ENCODE measurements around the gene NHSL2. TPM values are rescaled to one million over a fixed set of nuclear protein-coding genes. Genes with fewer than 3 reads are reported as not detected.

The NHSL2 gene
- total and polyA plus RNA-seq, 2 experiments from 2014 or later: 4.7 to 9.5 TPM

DNA sequence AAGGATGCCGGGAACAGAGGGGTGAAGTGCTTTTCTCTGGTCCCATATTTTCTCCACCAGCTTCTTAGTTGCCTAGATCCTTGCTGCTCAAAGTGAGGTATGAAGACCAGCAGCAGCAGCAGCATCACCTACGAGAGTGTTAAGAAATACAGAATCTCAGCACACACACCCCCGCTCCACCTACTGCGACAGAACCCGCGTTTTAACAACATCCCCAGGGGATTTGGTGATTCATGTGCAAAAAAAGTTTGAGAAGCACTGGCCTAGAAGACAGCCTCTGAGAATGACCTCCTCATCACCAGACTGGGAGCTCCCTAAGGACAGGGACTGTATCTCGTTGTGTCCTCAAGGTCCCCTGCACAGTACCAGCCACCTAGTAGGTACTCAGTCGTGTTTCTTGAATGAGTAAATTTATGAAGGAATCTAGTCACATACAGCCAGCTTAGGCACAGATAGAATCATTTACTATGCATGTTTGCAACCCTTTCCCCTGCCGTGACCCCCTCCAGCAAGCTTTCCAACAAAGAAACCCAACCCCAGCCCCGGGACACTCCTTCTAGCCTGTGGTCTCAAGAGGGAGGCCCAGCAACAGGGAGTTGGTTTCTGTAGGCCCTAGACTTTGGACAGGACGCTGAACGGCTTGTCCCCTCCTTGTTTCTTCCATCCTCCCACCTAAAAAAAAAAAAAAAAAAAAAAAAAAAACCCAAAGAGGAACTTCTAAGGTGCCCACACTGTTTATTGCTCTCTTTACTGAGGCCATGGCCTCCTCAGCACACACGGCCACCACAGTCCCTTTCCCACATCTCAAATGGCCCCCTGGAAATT is 199.6 kb downstream of the NHSL2 start:
- Histone ChIP-seq H3K27ac (ENCODE audit: low read depth) (no peak overlapping the region), H3K9me2 (ENCODE audit: insufficient read depth) (no peaks in the 10 kb centered on the region), H3K4me2 (0 out of 2 replicates have a peak overlapping the region, but pooled peaks have one; percentile 10), H3K4me3 (no peak overlapping the region), H3F3A (replicated peaks; ENCODE audit: low read depth) (no peaks in the 10 kb centered on the region), H3K36me3 (ENCODE audit: insufficient read depth) (no peaks in the 10 kb centered on the region), H3K79me2 (replicated peaks; ENCODE audit: insufficient read depth) (no peaks in the 10 kb centered on the region), H4K20me1 (replicated peaks; ENCODE audit: insufficient read depth) (no peaks in the 10 kb centered on the region), H3K27me3 (ENCODE audit: insufficient read depth) (no peaks in the 10 kb centered on the region), H2AFZ (no peak overlapping the region), H3K4me1 (ENCODE audit: insufficient read depth) (no peaks in the 10 kb centered on the region)
- H3K4me1 Mint-ChIP-seq: peaks cover 30% of the 10 kb centered on the region
- H3K36me3 Mint-ChIP-seq (ENCODE audit: low read depth): no peaks in the 10 kb centered on the region
- peaks cover 3% of the 10 kb centered on the region for H3K27me3 Mint-ChIP-seq (ENCODE audit: insufficient read depth, low read depth, poor library complexity)
- ATAC-seq (peak; percentile 48; the same call in 2 of the 3 replicates), DNase-seq (ENCODE audit: low spot score) (no peak)
- TF ChIP-seq, protein P1, sequence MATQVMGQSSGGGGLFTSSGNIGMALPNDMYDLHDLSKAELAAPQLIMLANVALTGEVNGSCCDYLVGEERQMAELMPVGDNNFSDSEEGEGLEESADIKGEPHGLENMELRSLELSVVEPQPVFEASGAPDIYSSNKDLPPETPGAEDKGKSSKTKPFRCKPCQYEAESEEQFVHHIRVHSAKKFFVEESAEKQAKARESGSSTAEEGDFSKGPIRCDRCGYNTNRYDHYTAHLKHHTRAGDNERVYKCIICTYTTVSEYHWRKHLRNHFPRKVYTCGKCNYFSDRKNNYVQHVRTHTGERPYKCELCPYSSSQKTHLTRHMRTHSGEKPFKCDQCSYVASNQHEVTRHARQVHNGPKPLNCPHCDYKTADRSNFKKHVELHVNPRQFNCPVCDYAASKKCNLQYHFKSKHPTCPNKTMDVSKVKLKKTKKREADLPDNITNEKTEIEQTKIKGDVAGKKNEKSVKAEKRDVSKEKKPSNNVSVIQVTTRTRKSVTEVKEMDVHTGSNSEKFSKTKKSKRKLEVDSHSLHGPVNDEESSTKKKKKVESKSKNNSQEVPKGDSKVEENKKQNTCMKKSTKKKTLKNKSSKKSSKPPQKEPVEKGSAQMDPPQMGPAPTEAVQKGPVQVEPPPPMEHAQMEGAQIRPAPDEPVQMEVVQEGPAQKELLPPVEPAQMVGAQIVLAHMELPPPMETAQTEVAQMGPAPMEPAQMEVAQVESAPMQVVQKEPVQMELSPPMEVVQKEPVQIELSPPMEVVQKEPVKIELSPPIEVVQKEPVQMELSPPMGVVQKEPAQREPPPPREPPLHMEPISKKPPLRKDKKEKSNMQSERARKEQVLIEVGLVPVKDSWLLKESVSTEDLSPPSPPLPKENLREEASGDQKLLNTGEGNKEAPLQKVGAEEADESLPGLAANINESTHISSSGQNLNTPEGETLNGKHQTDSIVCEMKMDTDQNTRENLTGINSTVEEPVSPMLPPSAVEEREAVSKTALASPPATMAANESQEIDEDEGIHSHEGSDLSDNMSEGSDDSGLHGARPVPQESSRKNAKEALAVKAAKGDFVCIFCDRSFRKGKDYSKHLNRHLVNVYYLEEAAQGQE (IDR thresholded peaks at IDR 0.05; ENCODE audit: unreplicated experiment): no peak
- no peak for TF ChIP-seq EZH2 (IDR thresholded peaks at IDR 0.05; ENCODE audit: low read depth, unreplicated experiment)
- TF ChIP-seq ZNF114 (CRISPR knock-in tag; IDR thresholded peaks at IDR 0.05): no peak
- no peak for TF ChIP-seq JUNB (IDR thresholded peaks at IDR 0.05; ENCODE audit: unreplicated experiment)
- TF ChIP-seq POLR2AphosphoS5 (IDR thresholded peaks at IDR 0.05; ENCODE audit: low read depth): no peak
- TF ChIP-seq EZH2phosphoT487 (IDR thresholded peaks at IDR 0.05; ENCODE audit: unreplicated experiment): no peak
- TF ChIP-seq STAT1 (IDR thresholded peaks at IDR 0.05; ENCODE audit: unreplicated experiment): no peak
- H3K4me3 Mint-ChIP-seq: no peak overlapping the region
- no peak overlapping the region for H3K27ac Mint-ChIP-seq
- no peaks in the 10 kb centered on the region for H3K9me3 Mint-ChIP-seq

DNA sequence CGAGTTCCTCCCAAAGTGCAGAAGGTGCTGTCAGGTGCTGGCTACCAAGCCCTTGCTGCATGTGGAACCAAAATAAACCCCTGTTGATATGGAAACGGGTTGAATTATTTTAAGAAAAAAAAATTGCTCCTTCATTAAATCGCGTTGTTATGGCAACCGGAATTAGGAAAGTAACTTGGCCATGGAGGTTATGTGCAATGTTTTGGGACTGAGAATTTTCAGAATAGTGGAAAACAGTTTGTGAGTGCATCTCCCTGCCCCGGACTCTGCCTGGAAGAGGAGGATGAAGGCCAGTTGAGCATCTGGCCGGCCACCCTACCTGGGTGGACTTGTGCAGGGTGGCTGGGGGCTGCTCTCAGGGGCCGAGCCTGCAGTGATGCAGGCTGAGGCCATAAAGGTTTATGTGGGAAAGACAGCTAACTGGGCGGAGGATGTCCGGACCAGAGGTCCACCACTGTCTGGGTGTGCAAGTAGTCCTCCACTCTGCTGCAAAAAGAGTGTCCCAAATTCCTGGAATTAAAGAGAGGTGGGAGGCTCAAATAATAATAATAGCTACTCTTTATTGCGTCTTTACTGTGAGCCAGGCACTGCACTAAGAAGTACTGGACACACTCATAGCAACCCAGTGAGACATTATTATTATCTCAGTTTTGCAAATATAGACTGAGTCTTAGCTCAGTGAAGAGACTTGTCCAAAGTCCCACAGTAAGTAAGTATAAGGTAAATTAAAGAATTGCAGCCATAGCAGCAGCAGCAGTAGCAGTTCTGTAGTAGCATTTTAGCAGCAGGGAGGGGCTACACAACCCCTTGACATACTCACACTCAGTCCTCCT is 200.4 kb downstream of the NHSL2 start:
- H3K4me1 ChIP-seq (ENCODE audit: insufficient read depth): no peaks in the 10 kb centered on the region
- Mint-ChIP-seq H3K27ac (no peak overlapping the region), H3K36me3 (ENCODE audit: low read depth) (no peaks in the 10 kb centered on the region)
- TF ChIP-seq, protein P2, sequence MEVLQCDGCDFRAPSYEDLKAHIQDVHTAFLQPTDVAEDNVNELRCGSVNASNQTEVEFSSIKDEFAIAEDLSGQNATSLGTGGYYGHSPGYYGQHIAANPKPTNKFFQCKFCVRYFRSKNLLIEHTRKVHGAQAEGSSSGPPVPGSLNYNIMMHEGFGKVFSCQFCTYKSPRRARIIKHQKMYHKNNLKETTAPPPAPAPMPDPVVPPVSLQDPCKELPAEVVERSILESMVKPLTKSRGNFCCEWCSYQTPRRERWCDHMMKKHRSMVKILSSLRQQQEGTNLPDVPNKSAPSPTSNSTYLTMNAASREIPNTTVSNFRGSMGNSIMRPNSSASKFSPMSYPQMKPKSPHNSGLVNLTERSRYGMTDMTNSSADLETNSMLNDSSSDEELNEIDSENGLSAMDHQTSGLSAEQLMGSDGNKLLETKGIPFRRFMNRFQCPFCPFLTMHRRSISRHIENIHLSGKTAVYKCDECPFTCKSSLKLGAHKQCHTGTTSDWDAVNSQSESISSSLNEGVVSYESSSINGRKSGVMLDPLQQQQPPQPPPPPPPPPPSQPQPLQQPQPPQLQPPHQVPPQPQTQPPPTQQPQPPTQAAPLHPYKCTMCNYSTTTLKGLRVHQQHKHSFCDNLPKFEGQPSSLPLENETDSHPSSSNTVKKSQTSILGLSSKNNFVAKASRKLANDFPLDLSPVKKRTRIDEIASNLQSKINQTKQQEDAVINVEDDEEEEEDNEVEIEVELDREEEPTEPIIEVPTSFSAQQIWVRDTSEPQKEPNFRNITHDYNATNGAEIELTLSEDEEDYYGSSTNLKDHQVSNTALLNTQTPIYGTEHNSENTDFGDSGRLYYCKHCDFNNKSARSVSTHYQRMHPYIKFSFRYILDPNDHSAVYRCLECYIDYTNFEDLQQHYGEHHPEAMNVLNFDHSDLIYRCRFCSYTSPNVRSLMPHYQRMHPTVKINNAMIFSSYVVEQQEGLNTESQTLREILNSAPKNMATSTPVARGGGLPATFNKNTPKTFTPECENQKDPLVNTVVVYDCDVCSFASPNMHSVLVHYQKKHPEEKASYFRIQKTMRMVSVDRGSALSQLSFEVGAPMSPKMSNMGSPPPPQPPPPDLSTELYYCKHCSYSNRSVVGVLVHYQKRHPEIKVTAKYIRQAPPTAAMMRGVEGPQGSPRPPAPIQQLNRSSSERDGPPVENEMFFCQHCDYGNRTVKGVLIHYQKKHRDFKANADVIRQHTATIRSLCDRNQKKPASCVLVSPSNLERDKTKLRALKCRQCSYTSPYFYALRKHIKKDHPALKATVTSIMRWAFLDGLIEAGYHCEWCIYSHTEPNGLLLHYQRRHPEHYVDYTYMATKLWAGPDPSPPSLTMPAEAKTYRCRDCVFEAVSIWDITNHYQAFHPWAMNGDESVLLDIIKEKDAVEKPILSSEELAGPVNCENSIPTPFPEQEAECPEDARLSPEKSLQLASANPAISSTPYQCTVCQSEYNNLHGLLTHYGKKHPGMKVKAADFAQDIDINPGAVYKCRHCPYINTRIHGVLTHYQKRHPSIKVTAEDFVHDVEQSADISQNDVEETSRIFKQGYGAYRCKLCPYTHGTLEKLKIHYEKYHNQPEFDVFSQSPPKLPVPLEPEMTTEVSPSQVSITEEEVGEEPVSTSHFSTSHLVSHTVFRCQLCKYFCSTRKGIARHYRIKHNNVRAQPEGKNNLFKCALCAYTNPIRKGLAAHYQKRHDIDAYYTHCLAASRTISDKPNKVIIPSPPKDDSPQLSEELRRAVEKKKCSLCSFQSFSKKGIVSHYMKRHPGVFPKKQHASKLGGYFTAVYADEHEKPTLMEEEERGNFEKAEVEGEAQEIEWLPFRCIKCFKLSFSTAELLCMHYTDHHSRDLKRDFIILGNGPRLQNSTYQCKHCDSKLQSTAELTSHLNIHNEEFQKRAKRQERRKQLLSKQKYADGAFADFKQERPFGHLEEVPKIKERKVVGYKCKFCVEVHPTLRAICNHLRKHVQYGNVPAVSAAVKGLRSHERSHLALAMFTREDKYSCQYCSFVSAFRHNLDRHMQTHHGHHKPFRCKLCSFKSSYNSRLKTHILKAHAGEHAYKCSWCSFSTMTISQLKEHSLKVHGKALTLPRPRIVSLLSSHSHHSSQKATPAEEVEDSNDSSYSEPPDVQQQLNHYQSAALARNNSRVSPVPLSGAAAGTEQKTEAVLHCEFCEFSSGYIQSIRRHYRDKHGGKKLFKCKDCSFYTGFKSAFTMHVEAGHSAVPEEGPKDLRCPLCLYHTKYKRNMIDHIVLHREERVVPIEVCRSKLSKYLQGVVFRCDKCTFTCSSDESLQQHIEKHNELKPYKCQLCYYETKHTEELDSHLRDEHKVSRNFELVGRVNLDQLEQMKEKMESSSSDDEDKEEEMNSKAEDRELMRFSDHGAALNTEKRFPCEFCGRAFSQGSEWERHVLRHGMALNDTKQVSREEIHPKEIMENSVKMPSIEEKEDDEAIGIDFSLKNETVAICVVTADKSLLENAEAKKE (CRISPR knock-in tag; IDR thresholded peaks at IDR 0.05): no peak

More for the DNA sequence above, 200.4 kb downstream of the NHSL2 start:
- no peak overlapping the region for H3K4me3 ChIP-seq
- H3K79me2 ChIP-seq (replicated peaks; ENCODE audit: insufficient read depth): no peaks in the 10 kb centered on the region
- H3K4me2 ChIP-seq: no peak overlapping the region
- H2AFZ ChIP-seq: no peak overlapping the region
- H3K9me2 ChIP-seq (ENCODE audit: insufficient read depth): no peaks in the 10 kb centered on the region
- H3K27ac ChIP-seq (ENCODE audit: low read depth): no peak overlapping the region
- Mint-ChIP-seq H3K4me1 (peaks cover 34% of the 10 kb centered on the region), H3K27me3 (ENCODE audit: insufficient read depth, low read depth, poor library complexity) (peaks cover 6% of the 10 kb centered on the region), H3K4me3 (no peak overlapping the region), H3K9me3 (no peaks in the 10 kb centered on the region)
- no peaks in the 10 kb centered on the region for H4K20me1 ChIP-seq (replicated peaks; ENCODE audit: insufficient read depth)
- no peaks in the 10 kb centered on the region for H3K36me3 ChIP-seq (ENCODE audit: insufficient read depth)
- no peak for DNase-seq (ENCODE audit: low spot score)
- H3F3A ChIP-seq (replicated peaks; ENCODE audit: low read depth): no peaks in the 10 kb centered on the region
- no peak for ATAC-seq
- no peaks in the 10 kb centered on the region for H3K27me3 ChIP-seq (ENCODE audit: insufficient read depth)

All from GM23338 (cell line).